Stimulated activated naive CD8-positive, alpha-beta T cell treated with anti-CD3 and anti-CD28 coated beads, Interleukin-15, amount 100 ng/mL, for 72 hours (primary cell): ENCODE measurements around the gene TNFRSF25.
A peak's percentile ranks its signal among the peaks of the same experiment; 100 is the strongest.

Experiments used
- ATAC-seq: fragments of 150-1000 bp; cut with Tn5 transposase; 2 replicates; pipeline ENCODE4 v1.10.0; 2021; ENCODE audit warnings: mild to moderate bottlenecking, moderate library complexity
- DNase-seq, 2 donors: peaks; one replicate each; pipeline ENCODE4 v3.0.0; 2021 to 2022
- H3K27ac Mint-ChIP-seq, 2 donors: one replicate each; pipeline ENCODE4 v1.8.0; 2022; ENCODE audit warnings: mild to moderate bottlenecking in 2 of 2, mixed read lengths in 2 of 2, moderate library complexity in 2 of 2
- H3K27me3 Mint-ChIP-seq: one replicate; pipeline ENCODE4 v1.8.0; 2022; ENCODE audit warnings: mixed read lengths
- H3K4me1 Mint-ChIP-seq: one replicate; pipeline ENCODE4 v1.8.0; 2022; ENCODE audit warnings: mild to moderate bottlenecking, mixed read lengths
- H3K4me3 Mint-ChIP-seq, 2 donors: one replicate each; pipeline ENCODE4 v1.8.0; 2022; ENCODE audit warnings: mild to moderate bottlenecking in 2 of 2, mixed read lengths in 2 of 2, moderate library complexity in 1 of 2
- H3K9me3 Mint-ChIP-seq, 2 donors: one replicate each; pipeline ENCODE4 v1.8.0; 2022; ENCODE audit warnings: mixed read lengths in 2 of 2

TNFRSF25 gene

DNA sequence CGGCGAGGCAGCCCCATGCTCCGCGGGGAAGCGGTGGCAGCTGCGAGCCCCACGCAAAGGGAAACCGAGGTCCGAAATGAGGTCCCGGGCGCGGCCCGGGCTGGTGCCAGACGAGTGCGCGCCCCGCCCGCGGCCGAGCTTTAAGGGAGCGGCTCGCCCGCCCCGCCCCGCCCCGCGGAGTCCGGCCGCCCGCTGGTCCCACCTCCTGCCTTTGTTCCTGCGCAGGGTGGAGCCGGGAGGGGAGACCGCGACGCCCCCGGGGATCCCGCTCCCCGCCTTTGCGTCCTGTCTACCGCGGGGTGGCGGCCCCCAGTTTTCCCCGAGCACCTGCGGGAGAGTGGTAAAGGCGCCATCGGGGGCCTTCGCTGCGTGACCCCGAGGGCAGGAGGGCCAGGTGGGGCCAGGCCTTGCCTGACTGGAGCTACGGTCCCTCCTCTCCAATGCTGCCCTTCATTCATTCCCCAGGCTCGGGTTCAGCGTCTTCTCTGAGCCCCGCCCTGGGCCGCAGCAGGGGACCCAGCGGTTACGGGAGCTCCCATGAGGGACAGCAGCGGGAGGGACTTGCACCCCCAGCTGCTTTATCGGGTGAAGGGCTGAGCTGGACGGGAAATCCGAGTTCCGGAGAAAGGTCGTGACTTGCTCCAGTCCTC is 46.0 kb downstream of the TNFRSF25 start, which contains the start of gene HES2:
Gene HES2 (minus strand): TSS at position 116 of the 650 bp plus-strand sequence. CDS start 99 bp downstream, at position 17.
- no peaks in the 10 kb centered on the region for H3K9me3 Mint-ChIP-seq
- peak; percentile 8 for ATAC-seq
- peaks cover 98% of the 10 kb centered on the region for H3K27me3 Mint-ChIP-seq
- H3K27ac Mint-ChIP-seq, result no peak within 1 kb of the TSS
- peak within 1 kb of the TSS; percentile 37 to 70 for H3K4me3 Mint-ChIP-seq
- no peak for DNase-seq
- peaks cover 40% of the 10 kb centered on the region for H3K4me1 Mint-ChIP-seq

DNA sequence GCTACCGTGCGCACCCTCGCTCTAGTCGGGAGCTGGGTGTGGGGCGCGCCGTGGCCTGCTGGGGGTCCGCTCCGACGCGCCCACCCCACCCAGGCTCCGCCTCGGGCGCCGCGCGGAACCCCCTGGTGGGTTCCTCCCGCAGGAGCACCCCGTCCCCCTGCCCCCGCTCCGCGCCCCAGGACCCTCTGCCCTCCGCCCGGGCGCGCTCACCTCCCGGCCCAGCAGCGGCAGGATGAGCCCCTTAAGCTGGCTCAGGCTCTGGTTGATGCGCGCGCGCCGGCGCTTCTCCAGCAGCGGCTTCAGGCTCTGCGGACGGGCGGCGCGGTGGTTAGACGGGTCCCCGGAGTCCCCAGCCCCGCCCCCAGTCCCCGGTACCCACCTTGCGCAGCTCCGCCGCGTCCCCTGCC is 46.6 kb downstream of the TNFRSF25 start:
- peaks cover 43% of the 10 kb centered on the region for H3K4me1 Mint-ChIP-seq
- ATAC-seq, result peak; percentile 16
- H3K27me3 Mint-ChIP-seq, result peaks cover 100% of the 10 kb centered on the region
- peak overlapping the region; percentile 31 to 37 for H3K4me3 Mint-ChIP-seq
- no peak overlapping the region for H3K27ac Mint-ChIP-seq
- H3K9me3 Mint-ChIP-seq, result no peaks in the 10 kb centered on the region
- DNase-seq, result no peak

- Mint-ChIP-seq H3K27me3 (peaks cover 100% of the 10 kb centered on the region), H3K4me1 (peaks cover 42% of the 10 kb centered on the region), H3K9me3 (no peaks in the 10 kb centered on the region), H3K4me3 (peak overlapping the region in 1 of 2 donors; percentile 31), H3K27ac (no peak overlapping the region)
- no peak for DNase-seq
- no peak for ATAC-seq
These were observed 47.1 kb downstream of the TNFRSF25 start for GRCh38 chr1:6418668-6419396.

DNA sequence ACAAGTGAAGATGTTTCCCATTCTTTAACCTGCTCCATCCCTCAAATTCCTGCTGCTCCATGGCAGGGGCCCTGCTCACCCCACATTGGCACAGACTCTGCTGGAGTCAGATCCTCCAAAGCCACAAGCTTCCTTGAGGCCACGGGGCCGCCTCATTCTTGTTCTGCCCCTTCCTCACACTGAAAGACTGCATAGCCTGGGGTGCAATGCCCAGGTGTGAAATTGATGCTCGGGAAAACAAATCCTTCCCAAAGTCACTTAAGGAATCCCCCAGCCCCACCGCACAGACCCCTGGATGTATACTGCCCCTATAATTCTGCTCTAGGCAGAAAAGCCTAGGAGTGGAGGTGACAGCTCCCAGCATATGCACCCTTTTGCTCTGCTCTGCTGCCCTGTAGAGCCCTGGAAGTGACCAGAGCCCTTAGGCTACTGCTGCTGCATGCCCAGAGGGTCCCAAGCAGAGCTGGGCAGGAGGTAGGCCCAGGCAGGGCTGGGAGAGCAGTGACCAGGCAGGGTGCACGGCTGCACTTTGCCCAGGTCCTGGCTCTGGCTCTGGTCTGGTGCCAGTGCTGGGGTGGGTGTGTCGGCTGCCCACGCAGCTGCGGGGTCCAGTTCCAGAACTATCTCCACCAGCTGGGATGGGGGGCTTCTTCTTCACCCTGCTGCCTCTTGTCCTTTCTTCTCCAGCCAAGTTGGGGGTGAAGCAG is 47.9 kb downstream of the TNFRSF25 start:
- no peak for ATAC-seq
- DNase-seq, result no peak
- Mint-ChIP-seq H3K4me1 (peaks cover 35% of the 10 kb centered on the region), H3K27me3 (peaks cover 100% of the 10 kb centered on the region), H3K27ac (no peak overlapping the region), H3K9me3 (no peaks in the 10 kb centered on the region), H3K4me3 (no peak overlapping the region)

DNA sequence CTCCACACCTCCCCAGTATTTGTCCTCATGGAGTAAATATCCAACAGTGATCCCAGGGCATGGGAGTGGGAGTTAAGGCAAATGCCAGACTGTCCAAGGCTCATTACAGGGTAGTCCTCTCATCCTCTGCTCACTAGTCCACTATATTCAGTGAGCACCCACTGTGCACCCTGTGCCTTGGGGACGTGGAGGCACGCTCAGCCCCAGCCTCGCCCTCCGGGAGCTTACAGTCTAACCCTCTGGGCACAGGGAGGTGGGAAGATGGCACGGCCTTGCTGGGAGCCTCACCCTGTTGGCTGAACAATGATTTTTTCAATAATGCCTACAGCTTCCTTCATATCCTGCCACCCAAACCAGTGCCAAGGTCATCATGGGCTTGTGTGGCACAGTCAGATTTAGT is 49.1 kb downstream of the TNFRSF25 start:
- Mint-ChIP-seq H3K9me3 (no peaks in the 10 kb centered on the region), H3K27me3 (peaks cover 95% of the 10 kb centered on the region)
- no peak for DNase-seq

GRCh38 chr1:6416295-6416656 is 49.7 kb downstream of the TNFRSF25 start:
- no peaks in the 10 kb centered on the region for H3K9me3 Mint-ChIP-seq
- peaks cover 91% of the 10 kb centered on the region for H3K27me3 Mint-ChIP-seq
- H3K4me3 Mint-ChIP-seq, result no peak overlapping the region
- H3K27ac Mint-ChIP-seq, result no peak overlapping the region
- H3K4me1 Mint-ChIP-seq, result peaks cover 30% of the 10 kb centered on the region
- ATAC-seq (no peak), DNase-seq (no peak)

More for the DNA sequence above, 49.1 kb downstream of the TNFRSF25 start:
- ATAC-seq, result no peak
- Mint-ChIP-seq H3K4me3 (no peak overlapping the region), H3K27ac (no peak overlapping the region), H3K4me1 (peaks cover 30% of the 10 kb centered on the region)

- no peaks in the 10 kb centered on the region for H3K9me3 Mint-ChIP-seq
- peaks cover 91% of the 10 kb centered on the region for H3K27me3 Mint-ChIP-seq
- peak overlapping the region; percentile 80 to 88 for H3K27ac Mint-ChIP-seq
- peaks cover 26% of the 10 kb centered on the region for H3K4me1 Mint-ChIP-seq
- no peak for DNase-seq
- peak overlapping the region; percentile 58 to 62 for H3K4me3 Mint-ChIP-seq
- no peak for ATAC-seq
These were observed 50.9 kb downstream of the TNFRSF25 start for GRCh38 chr1:6414881-6415626.

DNA sequence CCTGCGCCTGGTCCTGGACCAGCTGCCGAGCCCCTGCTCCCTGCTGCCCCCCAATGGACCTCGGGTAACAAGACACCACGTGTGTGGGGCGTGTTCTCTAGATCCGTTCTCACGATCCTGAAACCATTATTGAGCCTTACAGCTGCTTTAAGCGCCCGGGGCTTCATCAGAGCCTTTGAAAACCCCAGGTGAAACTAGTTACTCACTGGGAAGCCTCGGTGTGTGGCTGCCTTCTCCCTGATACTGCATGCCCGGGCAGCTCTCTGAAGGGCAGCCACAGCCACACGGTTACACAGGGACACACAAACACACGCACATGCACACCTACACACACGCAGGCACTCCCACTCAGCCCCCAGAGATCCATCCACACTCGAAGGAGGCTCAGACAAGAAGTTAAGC is 51.5 kb downstream of the TNFRSF25 start:
- H3K27ac Mint-ChIP-seq, result peak overlapping the region; percentile 80 to 88

DNA sequence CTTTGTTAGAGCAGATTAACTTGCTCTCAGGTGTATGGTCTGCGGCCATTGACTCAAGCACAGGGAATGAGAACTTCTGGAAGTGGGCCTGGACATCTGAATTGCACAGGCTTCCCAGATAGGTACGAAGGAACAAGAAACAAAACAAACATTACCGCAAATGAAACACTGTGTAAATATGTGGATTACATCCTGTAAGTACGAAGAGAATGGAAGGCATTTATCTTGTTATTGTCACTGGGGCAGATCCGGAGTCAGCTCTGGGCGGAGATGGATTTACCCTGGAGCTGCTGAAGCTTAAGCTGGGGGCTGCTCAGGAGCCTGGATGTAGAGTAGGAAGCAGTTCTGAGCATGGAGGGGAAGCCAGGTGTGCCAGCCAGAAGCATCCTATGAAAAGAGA is 53.1 kb downstream of the TNFRSF25 start:
- Mint-ChIP-seq H3K27ac (no peak overlapping the region), H3K27me3 (peaks cover 71% of the 10 kb centered on the region)
- no peak for ATAC-seq

More for the DNA sequence above, 51.5 kb downstream of the TNFRSF25 start:
- Mint-ChIP-seq H3K9me3 (no peaks in the 10 kb centered on the region), H3K27me3 (peaks cover 87% of the 10 kb centered on the region), H3K4me1 (peaks cover 22% of the 10 kb centered on the region), H3K4me3 (peak overlapping the region; percentile 58 to 62)
- ATAC-seq (peak; percentile 95), DNase-seq (peak; percentile 58 to 70)

More for the DNA sequence above, 53.1 kb downstream of the TNFRSF25 start:
- H3K9me3 Mint-ChIP-seq, result no peaks in the 10 kb centered on the region
- H3K4me3 Mint-ChIP-seq, result no peak overlapping the region
- DNase-seq, result no peak
- H3K4me1 Mint-ChIP-seq, result peaks cover 22% of the 10 kb centered on the region
